ENCODE measurements around the gene LDB3. TPM values are rescaled to one million over a fixed set of nuclear protein-coding genes. Genes with fewer than 3 reads are reported as not detected.
"Not testable (repeated sequence)": the region's sequence is repeated elsewhere in the genome, so short reads cannot be mapped to it uniquely, and the experiment has no call there.

The LDB3 gene
- total RNA-seq, 5 donors from 2014 or later (not counting 1 experiment from before 2014, with no cell fraction given) = 0.07 to 0.16 (median 0.12) TPM; not detected in 2

GRCh38 chr10:86645621-86646165, 22.6 kb upstream of the LDB3 start:
- H3K27me3 ChIP-seq (replicated peaks in 1 of 2; ENCODE audit: control insufficient read depth in 2 of 2, extremely low read depth in 1 of 2, insufficient read depth in 2 of 2, low read length in 1 of 2) = peaks cover 0 to 15% of the 10 kb centered on the region in 2 experiments
- ATAC-seq (replicated peaks in 1 of 4); H3K9me3 Mint-ChIP-seq; H3K4me3 Mint-ChIP-seq; H3K9me3 ChIP-seq; H3K4me1 ChIP-seq (ENCODE audit: control insufficient read depth in 1 of 2, extremely low read depth in 1 of 2, insufficient read depth in 2 of 2, low read length in 2 of 2); H3K27ac Mint-ChIP-seq; H3K4me3 ChIP-seq (ENCODE audit: control insufficient read depth in 1 of 2, extremely low read depth in 1 of 2, low read length in 1 of 2); H3K36me3 Mint-ChIP-seq; H3K36me3 ChIP-seq (ENCODE audit: control insufficient read depth in 2 of 2, extremely low read depth in 1 of 2, insufficient read depth in 1 of 2, low read length in 1 of 2); H3K4me1 Mint-ChIP-seq; H3K27ac ChIP-seq (ENCODE audit: low read length); H3K27me3 Mint-ChIP-seq; POLR2A ChIA-PET; DNase-seq; CTCF ChIA-PET: not testable (repeated sequence)
- WGBS (ENCODE audit: insufficient coverage) = 100% methylated on average over 1 of the region's 5 CpGs

GRCh38 chr10:86646532-86646931, 21.8 kb upstream of the LDB3 start:
- Mint-ChIP-seq H3K4me3 (no peak overlapping the region), H3K9me3 (peaks cover 4 to 6% (median 6%) of the 10 kb centered on the region in 3 donors), H3K36me3 (peaks cover 5% of the 10 kb centered on the region), H3K27me3 (peaks cover 2 to 9% of the 10 kb centered on the region in 2 donors), H3K4me1 (peaks cover 7 to 8% (median 7%) of the 10 kb centered on the region in 3 donors), H3K27ac (no peak overlapping the region)
- ATAC-seq (replicated peaks in 1 of 4) (no peak), DNase-seq (no peak)
- Histone ChIP-seq H3K4me3 (ENCODE audit: control insufficient read depth in 1 of 2, extremely low read depth in 1 of 2, low read length in 1 of 2) (no peak overlapping the region), H3K27me3 (replicated peaks in 1 of 2; ENCODE audit: control insufficient read depth in 2 of 2, extremely low read depth in 1 of 2, insufficient read depth in 2 of 2, low read length in 1 of 2) (peaks cover 0 to 18% of the 10 kb centered on the region in 2 experiments), H3K36me3 (ENCODE audit: control insufficient read depth in 2 of 2, extremely low read depth in 1 of 2, insufficient read depth in 1 of 2, low read length in 1 of 2) (no peaks in the 10 kb centered on the region), H3K4me1 (ENCODE audit: control insufficient read depth in 1 of 2, extremely low read depth in 1 of 2, insufficient read depth in 2 of 2, low read length in 2 of 2) (no peaks in the 10 kb centered on the region), H3K27ac (ENCODE audit: low read length) (no peak overlapping the region), H3K9me3 (no peaks in the 10 kb centered on the region)
- POLR2A ChIA-PET = no interaction called here
- CTCF ChIA-PET = no interaction called here
- no CpG with 5 or more reads among the region's 5 CpGs for WGBS (ENCODE audit: insufficient coverage)

- H3K4me3 ChIP-seq (ENCODE audit: control insufficient read depth in 1 of 2, extremely low read depth in 1 of 2, low read length in 1 of 2) = no peak overlapping the region
- ChIA-PET POLR2A (no interaction called here), CTCF (no interaction called here)
These were observed 21.4 kb upstream of the LDB3 start for GRCh38 chr10:86646933-86647332.

GRCh38 chr10:86647773-86648703, 20.3 kb upstream of the LDB3 start:
- peak in 2 of 35 experiments; percentile 2 to 3 for DNase-seq

More at GRCh38 chr10:86646933-86647332, 21.4 kb upstream of the LDB3 start:
- Mint-ChIP-seq H3K9me3 (peaks cover 0 to 2% (median 2%) of the 10 kb centered on the region in 3 donors), H3K36me3 (peaks cover under 1% of the 10 kb centered on the region), H3K27ac (no peak overlapping the region), H3K4me3 (no peak overlapping the region), H3K4me1 (peaks cover 7 to 8% (median 7%) of the 10 kb centered on the region in 3 donors), H3K27me3 (peaks cover 0 to 5% of the 10 kb centered on the region in 2 donors)
- 94% methylated on average over 2 of the region's 6 CpGs for WGBS (ENCODE audit: insufficient coverage)
- DNase-seq (peak in 1 of 35 experiments; percentile 1), ATAC-seq (replicated peaks in 1 of 4) (no peak)
- no peaks in the 10 kb centered on the region for H3K9me3 ChIP-seq
- H3K27me3 ChIP-seq (replicated peaks in 1 of 2; ENCODE audit: control insufficient read depth in 2 of 2, extremely low read depth in 1 of 2, insufficient read depth in 2 of 2, low read length in 1 of 2) = peaks cover 0 to 20% of the 10 kb centered on the region in 2 experiments
- no peaks in the 10 kb centered on the region for H3K4me1 ChIP-seq (ENCODE audit: control insufficient read depth in 1 of 2, extremely low read depth in 1 of 2, insufficient read depth in 2 of 2, low read length in 2 of 2)
- no peaks in the 10 kb centered on the region for H3K36me3 ChIP-seq (ENCODE audit: control insufficient read depth in 2 of 2, extremely low read depth in 1 of 2, insufficient read depth in 1 of 2, low read length in 1 of 2)
- no peak overlapping the region for H3K27ac ChIP-seq (ENCODE audit: low read length)

GRCh38 chr10:86648704-86649427, 19.4 kb upstream of the LDB3 start:
- ChIA-PET POLR2A (no interaction called here), CTCF (no interaction called here)
- H3K27me3 ChIP-seq (replicated peaks in 1 of 2; ENCODE audit: control insufficient read depth in 2 of 2, extremely low read depth in 1 of 2, insufficient read depth in 2 of 2, low read length in 1 of 2) = peaks cover 0 to 22% of the 10 kb centered on the region in 2 experiments
- no peaks in the 10 kb centered on the region for H3K4me1 ChIP-seq (ENCODE audit: control insufficient read depth in 1 of 2, extremely low read depth in 1 of 2, insufficient read depth in 2 of 2, low read length in 2 of 2)
- Mint-ChIP-seq H3K4me3 (no peak overlapping the region), H3K9me3 (no peaks in the 10 kb centered on the region), H3K27ac (no peak overlapping the region), H3K36me3 (no peaks in the 10 kb centered on the region), H3K4me1 (peaks cover 0 to 2% (median 0%) of the 10 kb centered on the region in 3 donors), H3K27me3 (peaks cover 0 to 4% of the 10 kb centered on the region in 2 donors)
- H3K4me3 ChIP-seq (ENCODE audit: control insufficient read depth in 1 of 2, extremely low read depth in 1 of 2, low read length in 1 of 2) = no peak overlapping the region
- ATAC-seq (replicated peaks in 1 of 4) (no peak), DNase-seq (peak in 2 of 35 experiments; percentile 1 to 6)
- WGBS (ENCODE audit: insufficient coverage) = 55% methylated on average over 6 of the region's 9 CpGs
- no peak overlapping the region for H3K27ac ChIP-seq (ENCODE audit: low read length)
- H3K36me3 ChIP-seq (ENCODE audit: control insufficient read depth in 2 of 2, extremely low read depth in 1 of 2, insufficient read depth in 1 of 2, low read length in 1 of 2) = no peaks in the 10 kb centered on the region
- H3K9me3 ChIP-seq = no peaks in the 10 kb centered on the region

More at GRCh38 chr10:86647773-86648703, 20.3 kb upstream of the LDB3 start:
- Mint-ChIP-seq H3K4me1 (peaks cover 7 to 8% (median 7%) of the 10 kb centered on the region in 3 donors), H3K27me3 (peaks cover 0 to 4% of the 10 kb centered on the region in 2 donors), H3K27ac (no peak overlapping the region), H3K36me3 (no peaks in the 10 kb centered on the region), H3K9me3 (no peaks in the 10 kb centered on the region), H3K4me3 (no peak overlapping the region)
- no peaks in the 10 kb centered on the region for H3K9me3 ChIP-seq
- ChIA-PET CTCF (no interaction called here), POLR2A (no interaction called here)
- no peak for ATAC-seq (replicated peaks in 1 of 4)
- no peak overlapping the region for H3K4me3 ChIP-seq (ENCODE audit: control insufficient read depth in 1 of 2, extremely low read depth in 1 of 2, low read length in 1 of 2)
- no peak overlapping the region for H3K27ac ChIP-seq (ENCODE audit: low read length)
- no peaks in the 10 kb centered on the region for H3K36me3 ChIP-seq (ENCODE audit: control insufficient read depth in 2 of 2, extremely low read depth in 1 of 2, insufficient read depth in 1 of 2, low read length in 1 of 2)
- no peaks in the 10 kb centered on the region for H3K4me1 ChIP-seq (ENCODE audit: control insufficient read depth in 1 of 2, extremely low read depth in 1 of 2, insufficient read depth in 2 of 2, low read length in 2 of 2)
- H3K27me3 ChIP-seq (replicated peaks in 1 of 2; ENCODE audit: control insufficient read depth in 2 of 2, extremely low read depth in 1 of 2, insufficient read depth in 2 of 2, low read length in 1 of 2) = peaks cover 0 to 22% of the 10 kb centered on the region in 2 experiments
- 77% methylated on average over 9 of the region's 13 CpGs for WGBS (ENCODE audit: insufficient coverage)

GRCh38 chr10:86649471-86650150, 18.7 kb upstream of the LDB3 start:
- 84% methylated on average over 14 of the region's 17 CpGs for WGBS (ENCODE audit: insufficient coverage)

More at GRCh38 chr10:86649471-86650150, 18.7 kb upstream of the LDB3 start:
- no peaks in the 10 kb centered on the region for H3K4me1 Mint-ChIP-seq
- Histone ChIP-seq H3K36me3 (ENCODE audit: control insufficient read depth in 2 of 2, extremely low read depth in 1 of 2, insufficient read depth in 1 of 2, low read length in 1 of 2) (no peaks in the 10 kb centered on the region), H3K27ac (ENCODE audit: low read length) (no peak overlapping the region), H3K27me3 (replicated peaks in 1 of 2; ENCODE audit: control insufficient read depth in 2 of 2, extremely low read depth in 1 of 2, insufficient read depth in 2 of 2, low read length in 1 of 2) (peaks cover 0 to 22% of the 10 kb centered on the region in 2 experiments), H3K4me1 (ENCODE audit: control insufficient read depth in 1 of 2, extremely low read depth in 1 of 2, insufficient read depth in 2 of 2, low read length in 2 of 2) (no peaks in the 10 kb centered on the region), H3K4me3 (ENCODE audit: control insufficient read depth in 1 of 2, extremely low read depth in 1 of 2, low read length in 1 of 2) (no peak overlapping the region), H3K9me3 (no peaks in the 10 kb centered on the region)
- CTCF ChIA-PET = no interaction called here
- H3K4me3 Mint-ChIP-seq = no peak overlapping the region
- no peaks in the 10 kb centered on the region for H3K9me3 Mint-ChIP-seq
- POLR2A ChIA-PET = interaction anchor here in 1 of 2 donors (0.5 kb wide), 1 partner anchor 26 kb away, joined by 3 read pairs; no protein-coding TSS in a partner anchor
- H3K27me3 Mint-ChIP-seq = peaks cover 0 to 4% of the 10 kb centered on the region in 2 donors
- DNase-seq (peak in 2 of 35 experiments; percentile 4 to 17), ATAC-seq (replicated peaks in 1 of 4) (no peak)
- H3K27ac Mint-ChIP-seq = no peak overlapping the region
- no peaks in the 10 kb centered on the region for H3K36me3 Mint-ChIP-seq

Data from T-cell (primary cell).